Vagina (tissue), 2 donors: Measurements from ENCODE around the gene CFAP74.

Experiments
- CTCF ChIP-seq, 3 experiments: fragments of 450-650 bp in 2 of 3; fragments of 200-600 bp in 1 of 3; sonication (generic) in 1 of 3; IDR thresholded peaks; one replicate each; pipeline ENCODE4 v1.5.1; 2017 to 2019; ENCODE audit warnings: antibody characterized with exemption in 3 of 3, mild to moderate bottlenecking in 2 of 3, moderate library complexity in 2 of 3
- POLR2A ChIP-seq, 2 donors: fragments of 450-650 bp; IDR thresholded peaks; one replicate each; pipeline ENCODE4 v1.6.1; 2017; ENCODE audit warnings: antibody characterized with exemption in 2 of 2, mild to moderate bottlenecking in 2 of 2, moderate library complexity in 2 of 2
- POLR2AphosphoS5 ChIP-seq, 2 donors: sonication (generic); formaldehyde crosslinking; IDR thresholded peaks; one replicate each; pipeline ENCODE4 v1.9.0; 2017; ENCODE audit warnings: antibody characterized with exemption in 2 of 2, mild to moderate bottlenecking in 2 of 2, low read depth in 1 of 2; ENCODE audit not compliant: insufficient read depth in 1 of 2

- no peak for TF ChIP-seq CTCF (IDR thresholded peaks at IDR 0.05)
- TF ChIP-seq POLR2A (IDR thresholded peaks at IDR 0.05): no peak
- TF ChIP-seq POLR2AphosphoS5 (IDR thresholded peaks at IDR 0.05; ENCODE audit: insufficient read depth in 1 of 2, low read depth in 1 of 2): no peak
These were observed 25.5 kb downstream of the CFAP74 start for GRCh38 chr1:1978108-1978507.
